Testis (tissue), 3 donors: ENCODE results near the gene DPF3. TPM values are rescaled to one million over a fixed set of nuclear protein-coding genes. Genes with fewer than 3 reads are reported as not detected.

ENCODE experiments used
- DNase-seq: peaks from one replicate; pipeline ENCODE4 v3.0.0-alpha.2; 2019
- H3K27ac ChIP-seq, 2 donors: fragments of 200-600 bp; sonication (generic); one replicate each; pipeline ENCODE4 v1.5.1; 2019
- H3K27me3 ChIP-seq: fragments of 200-600 bp; sonication (generic); one replicate; pipeline ENCODE4 v1.5.1; 2019
- H3K36me3 ChIP-seq: fragments of 200-600 bp; sonication (generic); one replicate; pipeline ENCODE4 v1.5.1; 2017; ENCODE audit warnings: low read depth; ENCODE audit errors: missing control alignments
- H3K4me1 ChIP-seq: fragments of 200-600 bp; sonication (generic); one replicate; pipeline ENCODE4 v1.5.1; 2019
- H3K4me3 ChIP-seq, 2 donors: fragments of 200-600 bp; sonication (generic); one replicate each; pipeline ENCODE4 v1.5.1; 2017 to 2019
- H3K9me3 ChIP-seq: fragments of 200-600 bp; sonication (generic); one replicate; pipeline ENCODE4 v1.5.1; 2017
- CTCF ChIP-seq, 3 experiments: fragments of 450-650 bp in 2 of 3; fragments of 200-600 bp in 1 of 3; sonication (generic) in 1 of 3; IDR thresholded peaks; one replicate each; pipeline ENCODE4 v1.5.1; 2016 to 2019; ENCODE audit warnings: antibody characterized with exemption in 3 of 3, mild to moderate bottlenecking in 2 of 3, moderate library complexity in 1 of 3
- POLR2A ChIP-seq: fragments of 450-650 bp; IDR thresholded peaks from one replicate; pipeline ENCODE4 v1.6.1; 2017; ENCODE audit warnings: antibody characterized with exemption, mild to moderate bottlenecking, moderate library complexity
- WGBS, 2 donors: methylation state at CpG; one replicate each; pipeline ENCODE4 v1.1.5; 2018; 5-methylcytosine and 5-hydroxymethylcytosine counted together
- intact Hi-C: fragments of 100-400 bp; cut with DNase I; formaldehyde crosslinking; loops from one replicate; pipeline ENCODE4 v1.15.1; 2023; ENCODE audit warnings: low total_unique reads
- polyA plus RNA-seq: library from polyadenylated mRNA; stranded (reverse); fragments of 350-450 nt; fragmentation: Illumina TruSeq; extraction: RNeasy Lipid Tissue Mini Kit (QIAGEN cat#74804); gene quantifications from one replicate; pipeline ENCODE4 v1.2.3, GENCODE V29; 2014; ENCODE audit warnings: low read depth, low replicate concordance; ENCODE audit not compliant: insufficient read depth
- total RNA-seq, 2 donors: library from RNA; depleted of rRNA; stranded (reverse); fragments of >200 nt; gene quantifications; one replicate each; pipeline ENCODE4 v1.2.3, GENCODE V29; 2016

The DPF3 gene
- total and polyA plus RNA-seq, 3 donors from 2014 or later = 14.6 to 41.6 (median 26.4) TPM

- TF ChIP-seq POLR2A (no peak), CTCF (IDR thresholded peaks at IDR 0.05) (no peak)
These were observed 304.2 kb downstream of the DPF3 start for GRCh38 chr14:72589652-72590051.

GRCh38 chr14:72588521-72588920 is 305.4 kb downstream of the DPF3 start:
- intact Hi-C loops = no loop called here
- H3K4me1 ChIP-seq = no peaks in the 10 kb centered on the region
- no peaks in the 10 kb centered on the region for H3K36me3 ChIP-seq
- DNase-seq = peak; percentile 22
- H3K9me3 ChIP-seq = no peaks in the 10 kb centered on the region
- no peak overlapping the region for H3K27ac ChIP-seq
- no peaks in the 10 kb centered on the region for H3K27me3 ChIP-seq
- TF ChIP-seq POLR2A (no peak), CTCF (IDR thresholded peaks at IDR 0.05) (no peak)
- no peak overlapping the region for H3K4me3 ChIP-seq
- WGBS, 2 donors = 66 to 85% methylated on average over 5 of the region's 5 CpGs

More at GRCh38 chr14:72589652-72590051, 304.2 kb downstream of the DPF3 start:
- no peaks in the 10 kb centered on the region for H3K4me1 ChIP-seq
- no peak overlapping the region for H3K4me3 ChIP-seq
- no peak overlapping the region for H3K27ac ChIP-seq
- intact Hi-C loops = no loop called here
- no peak for DNase-seq
- no peaks in the 10 kb centered on the region for H3K9me3 ChIP-seq
- H3K36me3 ChIP-seq = no peaks in the 10 kb centered on the region
- H3K27me3 ChIP-seq = no peaks in the 10 kb centered on the region

GRCh38 chr14:72583316-72584272 is 310.3 kb downstream of the DPF3 start:
- no peak overlapping the region for H3K4me3 ChIP-seq

GRCh38 chr14:72582582-72582981 is 311.3 kb downstream of the DPF3 start:
- intact Hi-C loops = no loop called here
- DNase-seq = no peak
- no peaks in the 10 kb centered on the region for H3K36me3 ChIP-seq
- no peaks in the 10 kb centered on the region for H3K4me1 ChIP-seq
- H3K27me3 ChIP-seq = no peaks in the 10 kb centered on the region
- H3K9me3 ChIP-seq = no peaks in the 10 kb centered on the region
- H3K4me3 ChIP-seq = no peak overlapping the region
- 92 to 100% methylated on average over 1 of the region's 1 CpG for WGBS, 2 donors
- no peak overlapping the region for H3K27ac ChIP-seq
- TF ChIP-seq CTCF (IDR thresholded peaks at IDR 0.05) = no peak
- TF ChIP-seq POLR2A = no peak

More at GRCh38 chr14:72583316-72584272, 310.3 kb downstream of the DPF3 start:
- no peak overlapping the region for H3K27ac ChIP-seq
- H3K9me3 ChIP-seq = no peaks in the 10 kb centered on the region
- 95 to 99% methylated on average over 5 of the region's 5 CpGs for WGBS, 2 donors
- intact Hi-C loops = no loop called here
- no peaks in the 10 kb centered on the region for H3K36me3 ChIP-seq
- no peak for TF ChIP-seq POLR2A
- no peak for TF ChIP-seq CTCF (IDR thresholded peaks at IDR 0.05)
- no peaks in the 10 kb centered on the region for H3K27me3 ChIP-seq
- H3K4me1 ChIP-seq = no peaks in the 10 kb centered on the region
- DNase-seq = no peak
